ENCODE results near the gene LIPG.

DNA sequence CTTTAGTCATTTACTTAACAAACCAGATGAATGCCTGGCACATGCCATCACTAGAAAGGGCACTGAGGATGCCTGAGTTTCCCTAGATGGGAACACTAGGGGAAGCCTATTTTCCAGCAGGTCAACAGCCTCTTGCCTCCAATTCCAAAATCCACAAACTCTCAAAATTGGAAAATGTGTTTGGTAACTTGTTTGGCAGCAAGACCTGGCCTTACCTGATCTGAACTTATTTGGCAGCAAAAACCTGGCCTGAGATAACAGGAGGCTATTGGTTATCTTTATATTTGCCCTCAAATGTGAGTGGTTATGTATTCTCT is 2.6 kb downstream of the LIPG start:
- TF ChIP-seq, protein P1, sequence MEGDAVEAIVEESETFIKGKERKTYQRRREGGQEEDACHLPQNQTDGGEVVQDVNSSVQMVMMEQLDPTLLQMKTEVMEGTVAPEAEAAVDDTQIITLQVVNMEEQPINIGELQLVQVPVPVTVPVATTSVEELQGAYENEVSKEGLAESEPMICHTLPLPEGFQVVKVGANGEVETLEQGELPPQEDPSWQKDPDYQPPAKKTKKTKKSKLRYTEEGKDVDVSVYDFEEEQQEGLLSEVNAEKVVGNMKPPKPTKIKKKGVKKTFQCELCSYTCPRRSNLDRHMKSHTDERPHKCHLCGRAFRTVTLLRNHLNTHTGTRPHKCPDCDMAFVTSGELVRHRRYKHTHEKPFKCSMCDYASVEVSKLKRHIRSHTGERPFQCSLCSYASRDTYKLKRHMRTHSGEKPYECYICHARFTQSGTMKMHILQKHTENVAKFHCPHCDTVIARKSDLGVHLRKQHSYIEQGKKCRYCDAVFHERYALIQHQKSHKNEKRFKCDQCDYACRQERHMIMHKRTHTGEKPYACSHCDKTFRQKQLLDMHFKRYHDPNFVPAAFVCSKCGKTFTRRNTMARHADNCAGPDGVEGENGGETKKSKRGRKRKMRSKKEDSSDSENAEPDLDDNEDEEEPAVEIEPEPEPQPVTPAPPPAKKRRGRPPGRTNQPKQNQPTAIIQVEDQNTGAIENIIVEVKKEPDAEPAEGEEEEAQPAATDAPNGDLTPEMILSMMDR (conservative IDR thresholded peaks at IDR 0.05; ENCODE audit: low read depth, low read length) = no peak
- no peak for TF ChIP-seq EZH2 (IDR thresholded peaks at IDR 0.05; ENCODE audit: borderline replicate concordance, low read depth, low read length, poor library complexity, severe bottlenecking)
